Activated naive CD8-positive, alpha-beta T cell treated with anti-CD3 and anti-CD28 coated beads for 36 hours (primary cell): ENCODE data around the gene RASGRP3. TPM values are rescaled to one million over a fixed set of nuclear protein-coding genes. Genes with fewer than 3 reads are reported as not detected.
A peak's percentile ranks its signal among the peaks of the same experiment; 100 is the strongest.

Source experiments
- DNase-seq: peaks from one replicate; pipeline ENCODE4 v3.0.0; 2021
- H3K27ac Mint-ChIP-seq: one replicate; pipeline ENCODE4 v1.8.0; 2022; ENCODE audit warnings: mild to moderate bottlenecking, moderate library complexity, mixed read lengths
- H3K27me3 Mint-ChIP-seq: one replicate; pipeline ENCODE4 v1.8.0; 2022; ENCODE audit warnings: mild to moderate bottlenecking, mixed read lengths
- H3K36me3 Mint-ChIP-seq: one replicate; pipeline ENCODE4 v1.8.0; 2021; ENCODE audit warnings: mild to moderate bottlenecking, mixed read lengths
- H3K4me1 Mint-ChIP-seq: one replicate; pipeline ENCODE4 v1.8.0; 2021; ENCODE audit warnings: mixed read lengths
- H3K4me3 Mint-ChIP-seq: one replicate; pipeline ENCODE4 v1.8.0; 2022; ENCODE audit warnings: mild to moderate bottlenecking, moderate library complexity, mixed read lengths
- H3K9me3 Mint-ChIP-seq: one replicate; pipeline ENCODE4 v1.8.0; 2022; ENCODE audit warnings: mixed read lengths
- total RNA-seq, 2 experiments: library from RNA; stranded (reverse); gene quantifications; one replicate each; pipeline ENCODE4 v1.2.3, GENCODE V29; 2021

Gene RASGRP3
- total RNA-seq, 2 experiments from 2014 or later = 5.5 to 5.8 TPM

GRCh38 chr2:33589444-33589843 lies 113.0 kb downstream of the RASGRP3 start:
- no peak for DNase-seq
- Mint-ChIP-seq H3K27ac (no peak overlapping the region), H3K36me3 (peaks cover 23% of the 10 kb centered on the region), H3K4me1 (peaks cover 13% of the 10 kb centered on the region), H3K27me3 (no peaks in the 10 kb centered on the region), H3K9me3 (no peaks in the 10 kb centered on the region), H3K4me3 (no peak overlapping the region)

- Mint-ChIP-seq H3K9me3 (no peaks in the 10 kb centered on the region), H3K27me3 (no peaks in the 10 kb centered on the region), H3K27ac (no peak overlapping the region), H3K4me3 (no peak overlapping the region), H3K4me1 (peaks cover 31% of the 10 kb centered on the region), H3K36me3 (peaks cover 22% of the 10 kb centered on the region)
- no peak for DNase-seq
Measured at GRCh38 chr2:33595385-33595784, 118.9 kb downstream of the RASGRP3 start.

- Mint-ChIP-seq H3K36me3 (peaks cover 22% of the 10 kb centered on the region), H3K9me3 (no peaks in the 10 kb centered on the region), H3K4me1 (peaks cover 31% of the 10 kb centered on the region), H3K4me3 (peak overlapping the region; percentile 57), H3K27ac (no peak overlapping the region), H3K27me3 (no peaks in the 10 kb centered on the region)
- no peak for DNase-seq
Measured at GRCh38 chr2:33597026-33597425, 120.6 kb downstream of the RASGRP3 start.

GRCh38 chr2:33598561-33599174 lies 122.2 kb downstream of the RASGRP3 start:
- Mint-ChIP-seq H3K4me3 (peak overlapping the region; percentile 92), H3K27ac (peak overlapping the region; percentile 95), H3K9me3 (no peaks in the 10 kb centered on the region), H3K36me3 (peaks cover 12% of the 10 kb centered on the region), H3K27me3 (no peaks in the 10 kb centered on the region), H3K4me1 (peaks cover 21% of the 10 kb centered on the region)
- DNase-seq = peak; percentile 63

GRCh38 chr2:33599175-33599942 lies 122.9 kb downstream of the RASGRP3 start, which contains the start of gene FAM98A:
FAM98A (minus strand) TSS chr2:33599299; CDS start chr2:33599221, 78 bp downstream.
- H3K36me3 Mint-ChIP-seq = peaks cover 9% of the 10 kb centered on the region

GRCh38 chr2:33599943-33600192 lies 123.4 kb downstream of the RASGRP3 start:
- Mint-ChIP-seq H3K9me3 (no peaks in the 10 kb centered on the region), H3K27me3 (no peaks in the 10 kb centered on the region), H3K27ac (peak overlapping the region; percentile 95), H3K4me3 (peak overlapping the region; percentile 92), H3K4me1 (peaks cover 16% of the 10 kb centered on the region), H3K36me3 (peaks cover 6% of the 10 kb centered on the region)
- DNase-seq = no peak

More at GRCh38 chr2:33599175-33599942, 122.9 kb downstream of the RASGRP3 start, which contains the start of gene FAM98A:
- H3K9me3 Mint-ChIP-seq = no peaks in the 10 kb centered on the region
- H3K4me3 Mint-ChIP-seq = peak within 1 kb of the TSS; percentile 92
- peak within 1 kb of the TSS; percentile 95 for H3K27ac Mint-ChIP-seq
- DNase-seq = peak; percentile 98
- peaks cover 19% of the 10 kb centered on the region for H3K4me1 Mint-ChIP-seq
- H3K27me3 Mint-ChIP-seq = no peaks in the 10 kb centered on the region

- peaks cover 7% of the 10 kb centered on the region for H3K4me1 Mint-ChIP-seq
- no peak overlapping the region for H3K27ac Mint-ChIP-seq
- no peak overlapping the region for H3K4me3 Mint-ChIP-seq
- no peaks in the 10 kb centered on the region for H3K27me3 Mint-ChIP-seq
- H3K36me3 Mint-ChIP-seq = peaks cover 3% of the 10 kb centered on the region
- no peaks in the 10 kb centered on the region for H3K9me3 Mint-ChIP-seq
- DNase-seq = no peak
Measured at GRCh38 chr2:33602201-33602830, 125.9 kb downstream of the RASGRP3 start.

GRCh38 chr2:33603416-33603815 lies 127.0 kb downstream of the RASGRP3 start:
- H3K4me3 Mint-ChIP-seq = no peak overlapping the region
- DNase-seq = no peak
- peaks cover 3% of the 10 kb centered on the region for H3K4me1 Mint-ChIP-seq
- H3K27ac Mint-ChIP-seq = no peak overlapping the region
- H3K27me3 Mint-ChIP-seq = no peaks in the 10 kb centered on the region
- H3K36me3 Mint-ChIP-seq = peaks cover 3% of the 10 kb centered on the region
- no peaks in the 10 kb centered on the region for H3K9me3 Mint-ChIP-seq

- Mint-ChIP-seq H3K27ac (no peak overlapping the region), H3K4me3 (no peak overlapping the region), H3K4me1 (no peaks in the 10 kb centered on the region), H3K9me3 (no peaks in the 10 kb centered on the region), H3K36me3 (peaks cover 3% of the 10 kb centered on the region), H3K27me3 (no peaks in the 10 kb centered on the region)
- DNase-seq = no peak
Measured at GRCh38 chr2:33605056-33605455, 128.6 kb downstream of the RASGRP3 start.

- no peaks in the 10 kb centered on the region for H3K4me1 Mint-ChIP-seq
- peaks cover 7% of the 10 kb centered on the region for H3K36me3 Mint-ChIP-seq
- H3K27me3 Mint-ChIP-seq = no peaks in the 10 kb centered on the region
- H3K9me3 Mint-ChIP-seq = no peaks in the 10 kb centered on the region
- DNase-seq = no peak
- H3K27ac Mint-ChIP-seq = no peak overlapping the region
- H3K4me3 Mint-ChIP-seq = no peak overlapping the region
Measured at GRCh38 chr2:33606100-33606499, 129.7 kb downstream of the RASGRP3 start.

GRCh38 chr2:33606622-33607021 lies 130.2 kb downstream of the RASGRP3 start:
- Mint-ChIP-seq H3K36me3 (peaks cover 9% of the 10 kb centered on the region), H3K4me3 (no peak overlapping the region), H3K9me3 (no peaks in the 10 kb centered on the region)

GRCh38 chr2:33607251-33607721 lies 130.8 kb downstream of the RASGRP3 start:
- no peak overlapping the region for H3K27ac Mint-ChIP-seq
- H3K4me1 Mint-ChIP-seq = no peaks in the 10 kb centered on the region
- H3K4me3 Mint-ChIP-seq = no peak overlapping the region
- no peak for DNase-seq
- H3K36me3 Mint-ChIP-seq = peaks cover 9% of the 10 kb centered on the region
- H3K9me3 Mint-ChIP-seq = no peaks in the 10 kb centered on the region
- H3K27me3 Mint-ChIP-seq = no peaks in the 10 kb centered on the region

More at GRCh38 chr2:33606622-33607021, 130.2 kb downstream of the RASGRP3 start:
- no peaks in the 10 kb centered on the region for H3K27me3 Mint-ChIP-seq
- no peak for DNase-seq
- H3K4me1 Mint-ChIP-seq = no peaks in the 10 kb centered on the region
- no peak overlapping the region for H3K27ac Mint-ChIP-seq

GRCh38 chr2:33607905-33608304 lies 131.5 kb downstream of the RASGRP3 start:
- no peak for DNase-seq
- Mint-ChIP-seq H3K4me3 (no peak overlapping the region), H3K9me3 (no peaks in the 10 kb centered on the region), H3K27ac (no peak overlapping the region), H3K27me3 (no peaks in the 10 kb centered on the region), H3K4me1 (no peaks in the 10 kb centered on the region), H3K36me3 (peaks cover 9% of the 10 kb centered on the region)

GRCh38 chr2:33614190-33614589 lies 137.7 kb downstream of the RASGRP3 start:
- no peak for DNase-seq
- H3K27ac Mint-ChIP-seq = no peak overlapping the region
- no peaks in the 10 kb centered on the region for H3K27me3 Mint-ChIP-seq
- H3K4me3 Mint-ChIP-seq = no peak overlapping the region
- H3K9me3 Mint-ChIP-seq = peaks cover 9% of the 10 kb centered on the region
- H3K4me1 Mint-ChIP-seq = no peaks in the 10 kb centered on the region
- peaks cover 30% of the 10 kb centered on the region for H3K36me3 Mint-ChIP-seq
